C1 segment of cervical spinal cord (tissue), 14 donors: ENCODE data around the gene CDC14A.
"Not testable (repeated sequence)": the region's sequence is repeated elsewhere in the genome, so short reads cannot be mapped to it uniquely, and the experiment has no call there.

Source experiments
- DNase-seq, 14 donors: peaks; one replicate each; lab custom pipeline; 2025; lab: John Stamatoyannopoulos, UW

The CDC14A gene

DNA sequence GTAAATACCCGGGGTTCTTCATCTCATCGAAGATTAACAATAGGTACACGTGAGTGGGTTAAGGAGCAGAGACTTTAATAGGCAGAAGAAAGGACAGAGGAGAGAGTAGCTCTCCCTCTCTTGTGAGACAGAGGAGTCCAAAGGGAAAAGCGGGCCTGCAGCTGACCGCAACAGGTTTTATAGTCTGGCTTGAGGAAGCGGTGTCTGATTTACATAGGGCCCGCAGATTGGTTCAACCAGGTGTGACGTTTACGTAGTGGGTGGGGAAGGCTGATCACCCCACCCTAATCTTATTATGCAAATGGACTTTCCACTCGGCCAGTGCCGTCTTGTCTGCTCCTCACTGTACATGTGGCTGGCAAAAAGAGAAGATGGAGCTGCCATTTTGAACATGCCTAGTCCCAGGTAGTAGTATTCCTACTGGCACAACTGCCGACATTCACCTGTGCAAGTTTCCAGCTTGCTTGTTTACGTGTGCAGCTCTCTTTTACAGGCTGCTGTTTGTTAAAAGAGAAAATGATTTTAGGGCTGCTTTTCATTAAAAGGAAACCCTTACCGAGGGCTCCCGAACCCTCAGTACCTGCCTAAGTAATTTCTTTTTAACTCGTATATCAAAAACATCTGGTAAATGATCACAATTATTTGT, 10.6 kb downstream of the CDC14A start:
- DNase-seq, result no peak

DNA sequence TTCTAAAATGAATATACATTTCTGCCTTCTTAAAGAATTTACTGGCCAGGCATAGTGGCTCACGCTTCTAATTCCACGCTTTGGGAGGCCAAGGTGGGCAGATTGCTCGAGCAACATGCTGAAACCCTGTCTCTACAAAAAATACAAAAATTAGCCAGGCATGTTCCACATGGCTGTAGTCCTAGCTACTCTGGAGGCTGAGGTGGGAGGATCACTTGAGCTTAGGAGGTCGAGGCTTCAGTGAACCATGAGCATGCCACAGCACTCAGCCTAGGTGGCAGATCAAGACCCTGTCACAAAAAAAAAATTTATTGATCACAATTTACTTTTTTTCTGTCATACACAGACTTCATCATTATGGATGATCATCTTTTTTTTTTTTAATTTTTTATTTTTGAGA, 11.5 kb downstream of the CDC14A start:
- DNase-seq, result no peak

DNA sequence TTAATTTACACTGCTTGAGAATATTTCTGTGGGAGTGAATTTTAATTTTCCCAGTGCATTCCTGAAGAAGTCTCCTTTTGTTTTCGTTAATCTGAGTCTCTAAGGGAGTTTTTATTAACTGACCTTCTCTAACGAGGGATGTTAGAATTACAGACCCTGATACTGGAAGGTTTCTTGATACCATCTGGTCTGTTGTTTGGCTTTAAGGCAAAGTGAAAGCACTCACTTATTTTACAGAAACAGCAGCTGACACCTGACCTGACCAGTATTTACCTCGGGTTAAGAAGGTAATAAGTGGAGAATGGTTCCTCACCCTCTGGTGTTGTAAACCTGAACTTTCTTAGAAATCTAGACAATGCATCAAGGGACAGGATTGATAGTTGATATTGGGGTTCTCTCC, 12.4 kb downstream of the CDC14A start:
- no peak for DNase-seq

DNA sequence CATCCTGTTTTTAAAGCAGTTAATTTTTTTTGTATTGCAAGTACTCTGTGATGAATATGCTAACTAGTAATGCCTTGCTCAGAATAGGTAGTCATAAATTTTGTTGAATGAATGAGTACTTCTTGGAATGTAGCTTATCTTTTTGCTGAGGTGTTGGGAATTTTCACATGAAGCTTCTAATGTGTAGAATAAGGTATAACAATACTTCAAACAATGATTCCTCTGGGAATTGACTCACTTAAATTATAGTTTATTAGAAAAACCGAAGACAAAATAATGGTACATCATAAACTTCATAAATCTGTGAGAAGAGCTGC, 13.9 kb downstream of the CDC14A start:
- no peak for DNase-seq

DNA sequence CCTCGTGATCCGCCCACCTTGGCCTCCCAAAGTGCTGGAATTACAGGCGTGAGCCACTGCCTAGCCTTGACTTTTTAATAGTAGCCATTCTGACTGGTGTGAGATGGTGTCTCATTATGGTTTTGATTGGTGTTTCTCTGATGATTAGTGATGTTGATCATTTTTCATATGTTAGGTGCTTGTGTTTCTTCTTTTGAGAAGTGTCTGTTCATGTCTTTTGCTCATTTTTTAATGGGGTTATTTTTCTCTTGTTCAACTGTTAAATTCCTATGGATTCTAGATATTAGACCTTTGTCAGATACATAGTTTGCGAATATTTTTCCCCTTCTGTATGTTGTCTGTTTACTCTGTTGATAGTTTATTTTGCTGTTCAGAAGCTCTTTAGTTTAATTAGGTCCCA, 17.0 kb downstream of the CDC14A start:
- not testable (repeated sequence) for DNase-seq

DNA sequence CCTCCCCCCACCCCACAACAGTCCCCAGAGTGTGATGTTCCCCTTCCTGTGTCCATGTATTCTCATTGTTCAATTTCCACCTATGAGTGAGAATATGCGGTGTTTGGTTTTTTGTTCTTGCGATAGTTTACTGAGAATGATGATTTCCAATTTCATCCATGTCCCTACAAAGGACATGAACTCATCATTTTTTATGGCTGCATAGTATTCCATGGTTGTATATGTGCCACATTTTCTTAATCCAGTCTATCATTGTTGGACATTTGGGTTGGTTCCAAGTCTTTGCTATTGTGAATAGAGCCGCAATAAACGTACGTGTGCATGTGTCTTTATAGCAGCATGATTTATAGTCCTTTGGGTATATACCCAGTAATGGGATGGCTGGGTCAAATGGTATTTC, 21.6 kb downstream of the CDC14A start:
- DNase-seq, result not testable (repeated sequence)

DNA sequence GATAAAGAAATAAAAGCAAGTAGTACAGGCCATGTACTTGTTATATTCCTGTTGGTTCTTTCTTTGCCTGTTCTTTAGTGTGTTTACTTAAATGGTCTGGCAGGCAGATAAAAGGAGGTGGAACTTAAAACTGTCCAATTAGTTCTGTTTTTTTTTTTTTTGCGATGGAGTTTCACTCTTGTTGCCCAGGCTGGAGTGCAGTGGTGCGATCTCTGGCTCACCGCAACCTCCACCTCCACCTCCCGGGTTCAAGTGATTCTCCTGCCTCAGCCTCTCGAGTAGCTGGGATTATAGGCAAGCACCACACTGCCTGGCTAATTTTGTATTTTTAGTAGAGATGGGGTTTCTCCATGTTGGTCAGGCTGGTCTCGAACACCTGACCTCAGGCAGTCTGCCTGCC, 24.6 kb downstream of the CDC14A start:
- DNase-seq, result not testable (repeated sequence)

DNA sequence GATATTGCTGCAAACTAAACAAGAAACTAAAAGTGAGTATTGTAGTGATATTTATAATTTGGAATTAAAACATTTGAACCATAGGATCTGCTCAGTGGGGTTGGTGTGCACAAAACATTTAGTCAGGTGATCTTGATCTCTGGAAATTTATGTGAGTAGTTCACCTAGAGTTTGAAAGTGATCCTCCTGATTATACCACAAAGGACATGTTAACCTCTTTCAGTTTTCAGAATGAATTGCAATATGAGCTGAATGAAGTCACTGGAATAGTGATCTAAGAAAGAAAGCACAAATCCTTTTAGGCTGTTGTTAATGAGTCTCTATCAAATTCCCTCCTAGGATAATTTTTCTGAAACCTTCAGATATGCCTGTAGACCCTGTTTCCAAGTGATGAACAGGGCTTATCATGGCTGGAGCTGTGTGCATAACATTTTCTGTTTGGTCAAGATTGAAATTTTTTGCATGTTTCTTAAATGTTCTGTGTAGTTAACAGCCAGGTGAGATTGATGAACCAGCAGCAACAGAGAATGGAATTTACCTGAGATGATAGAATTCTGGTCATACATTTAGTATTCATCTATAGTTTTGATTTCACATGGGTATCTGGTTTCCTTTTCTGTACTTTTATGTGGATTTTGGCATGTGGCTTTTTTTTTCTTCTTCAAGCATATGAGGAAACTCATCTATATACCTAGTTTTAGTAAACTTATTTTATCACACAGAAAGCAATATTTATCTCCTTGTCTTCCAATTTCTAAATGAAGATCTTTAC, 25.5 kb downstream of the CDC14A start:
- no peak for DNase-seq

DNA sequence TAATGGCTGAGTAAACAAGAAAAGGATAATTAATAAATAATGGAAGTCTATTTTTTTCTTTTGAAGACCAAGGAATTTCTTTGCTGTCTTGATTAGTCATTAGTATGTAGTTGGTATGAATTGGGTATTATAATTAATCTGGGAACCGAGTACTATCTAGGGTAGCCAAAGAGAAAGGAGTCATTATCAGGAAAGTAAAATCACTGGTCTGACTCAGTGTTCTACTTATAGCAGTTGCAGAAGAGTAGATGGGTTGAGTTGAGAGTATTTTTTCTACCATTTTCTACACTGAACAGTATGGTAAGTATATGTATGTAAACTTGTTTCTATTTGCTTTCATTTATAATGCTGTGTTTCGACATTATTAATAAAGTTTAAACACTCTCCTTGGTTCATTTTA, 26.6 kb downstream of the CDC14A start:
- no peak for DNase-seq

DNA sequence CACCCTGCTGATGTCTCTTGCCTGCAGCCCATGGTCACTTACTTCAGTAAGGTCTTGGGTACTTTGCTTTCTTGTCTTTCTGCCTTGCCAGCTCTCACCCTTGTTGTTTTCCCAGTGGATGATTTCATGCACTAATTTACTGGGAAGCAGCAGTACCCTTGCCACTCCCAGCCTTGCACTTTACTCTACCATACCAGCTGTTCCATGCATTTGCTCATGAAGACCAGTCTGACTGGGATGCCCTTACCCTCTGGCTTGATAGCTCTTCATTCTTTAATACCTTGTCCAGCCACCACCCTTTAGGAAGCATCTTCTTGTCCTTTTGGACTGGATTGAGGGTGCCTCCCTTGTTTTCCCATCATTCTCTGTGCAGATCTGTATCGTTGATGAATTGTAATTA, 28.3 kb downstream of the CDC14A start:
- DNase-seq, result no peak

DNA sequence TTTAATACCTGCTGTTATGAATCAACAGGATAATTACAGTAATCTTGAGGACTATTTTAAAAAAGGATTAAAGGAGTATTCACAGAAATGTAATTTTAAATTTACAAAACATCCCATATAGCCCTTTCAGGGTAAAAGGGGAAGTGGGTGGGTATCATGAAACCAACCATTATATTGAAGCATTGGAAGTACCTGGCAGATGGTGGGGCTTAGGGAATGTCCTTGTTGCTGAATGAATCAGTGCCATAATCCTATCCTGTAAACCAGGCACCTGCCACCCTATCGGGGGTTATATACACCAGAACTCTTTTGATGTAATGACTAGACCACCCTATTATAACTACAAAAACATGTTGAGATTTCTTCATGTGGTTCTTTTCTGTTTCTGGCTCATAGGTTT, 30.4 kb downstream of the CDC14A start:
- DNase-seq, result no peak

DNA sequence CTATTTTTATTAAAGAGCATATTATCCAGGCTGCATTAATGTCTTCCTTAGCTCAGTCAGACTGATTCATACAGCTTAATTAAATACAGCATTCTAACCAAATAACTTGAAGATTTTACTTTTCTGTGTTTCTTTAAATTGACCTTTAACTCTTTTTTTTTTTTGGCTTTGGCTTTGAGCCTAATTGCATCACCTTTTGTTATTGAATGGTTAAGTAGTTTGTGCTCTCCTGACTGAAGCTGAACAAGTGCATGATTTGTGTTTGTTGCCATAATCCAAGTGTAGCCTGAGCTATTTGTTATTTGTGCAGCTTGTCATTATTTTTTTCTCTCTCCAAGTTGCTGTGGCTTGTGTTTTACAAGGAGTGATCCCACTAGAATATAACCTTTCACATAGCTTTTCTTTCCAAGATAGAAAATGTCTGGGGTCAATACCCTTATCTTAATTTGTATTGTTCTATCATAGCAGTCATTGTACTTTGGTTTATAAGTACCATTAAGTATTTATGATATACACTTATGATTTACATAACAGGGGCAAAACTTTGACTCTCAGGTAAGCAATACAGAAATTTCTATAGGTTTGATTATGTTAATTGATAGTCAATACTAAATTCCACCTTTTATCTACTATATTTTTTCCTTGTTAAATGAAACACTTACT, 31.6 kb downstream of the CDC14A start:
- DNase-seq, result no peak

DNA sequence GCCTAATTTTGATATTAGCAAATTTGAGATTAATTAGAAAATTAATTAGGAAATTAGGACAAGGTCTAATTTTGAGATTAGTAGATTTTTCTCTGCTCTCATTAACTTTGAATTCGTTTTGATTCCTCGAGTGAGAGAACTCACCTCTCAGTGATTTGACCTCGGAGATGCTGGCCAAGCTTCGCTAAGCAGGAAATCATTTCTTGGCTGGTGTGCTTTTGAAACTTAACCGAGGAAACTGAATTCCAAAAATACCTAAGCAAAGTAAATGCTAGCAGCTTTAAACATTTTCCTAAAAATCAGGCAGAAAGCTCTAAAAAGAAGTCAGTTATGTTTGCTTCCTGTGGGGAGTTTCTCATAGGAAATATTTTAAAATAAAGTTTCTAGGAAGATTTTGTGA, 34.9 kb downstream of the CDC14A start:
- no peak for DNase-seq

DNA sequence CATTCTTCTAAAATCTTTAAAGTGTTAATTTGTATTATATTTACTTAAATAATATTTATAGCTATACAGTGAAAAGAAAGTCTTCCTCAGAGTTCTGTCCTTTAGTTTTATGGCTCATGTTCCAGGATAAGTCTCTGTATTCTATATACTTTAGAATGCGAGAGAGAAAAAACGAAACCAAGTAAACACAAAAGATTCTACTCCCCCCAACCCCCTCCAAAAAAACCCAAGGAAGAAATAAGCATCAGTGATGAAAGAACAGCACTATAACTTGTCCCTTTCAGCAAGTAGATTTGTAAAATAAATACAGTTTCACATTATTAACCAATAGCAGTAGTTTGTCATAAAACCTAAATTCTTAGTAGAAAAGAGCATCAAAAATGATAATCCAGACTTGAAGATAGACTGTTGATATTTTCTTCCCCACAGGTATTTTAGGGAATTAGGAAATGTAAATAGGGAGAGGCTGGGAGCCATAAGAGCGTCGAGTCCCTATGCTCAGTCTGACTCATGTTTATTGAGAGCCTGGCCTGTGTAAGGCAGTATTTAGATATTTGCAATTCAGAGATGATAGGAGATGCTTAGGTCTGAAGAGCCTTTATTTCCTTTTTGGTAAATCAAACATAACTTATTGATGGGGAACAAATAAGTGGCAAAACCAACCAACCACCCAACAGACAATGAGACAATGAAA, 35.5 kb downstream of the CDC14A start:
- no peak for DNase-seq

DNA sequence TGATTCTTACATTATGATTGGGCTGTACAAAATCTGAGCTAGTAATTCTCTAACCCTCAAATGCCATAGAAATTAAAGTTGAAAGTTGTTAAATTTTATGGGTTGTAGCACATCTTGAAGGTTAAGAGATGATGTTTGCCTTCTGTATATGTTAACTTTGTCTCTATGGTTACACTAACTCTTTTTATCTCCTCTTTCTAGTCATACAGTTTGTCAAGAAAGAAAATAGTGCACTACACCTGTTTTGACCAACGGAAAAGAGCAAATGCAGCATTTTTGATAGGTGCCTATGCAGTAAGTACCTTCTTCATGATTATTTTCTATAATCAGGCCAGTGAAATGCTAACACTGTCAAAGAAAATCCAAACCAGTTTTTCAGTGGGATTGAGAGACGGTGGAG, 38.2 kb downstream of the CDC14A start:
- no peak for DNase-seq

DNA sequence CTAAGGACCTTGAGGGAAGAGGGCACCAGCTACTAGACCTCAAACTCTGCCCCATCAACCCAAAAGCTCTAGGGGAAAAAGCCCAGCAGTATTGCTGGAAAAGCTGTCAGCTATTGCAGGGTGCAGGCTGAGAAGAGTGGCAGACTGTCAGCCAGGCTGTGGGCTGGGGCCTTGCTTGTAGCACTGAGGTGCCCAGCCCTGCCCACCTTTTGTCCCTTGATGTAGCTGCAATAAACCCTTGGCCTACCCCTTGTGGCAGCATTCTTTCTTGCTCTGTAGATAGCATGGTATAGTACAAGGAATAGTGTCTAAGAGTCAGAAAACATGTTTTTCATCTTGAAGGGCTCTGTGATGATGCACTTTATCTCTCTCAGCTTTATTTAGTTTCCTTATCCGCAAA, 39.4 kb downstream of the CDC14A start:
- DNase-seq, result no peak

DNA sequence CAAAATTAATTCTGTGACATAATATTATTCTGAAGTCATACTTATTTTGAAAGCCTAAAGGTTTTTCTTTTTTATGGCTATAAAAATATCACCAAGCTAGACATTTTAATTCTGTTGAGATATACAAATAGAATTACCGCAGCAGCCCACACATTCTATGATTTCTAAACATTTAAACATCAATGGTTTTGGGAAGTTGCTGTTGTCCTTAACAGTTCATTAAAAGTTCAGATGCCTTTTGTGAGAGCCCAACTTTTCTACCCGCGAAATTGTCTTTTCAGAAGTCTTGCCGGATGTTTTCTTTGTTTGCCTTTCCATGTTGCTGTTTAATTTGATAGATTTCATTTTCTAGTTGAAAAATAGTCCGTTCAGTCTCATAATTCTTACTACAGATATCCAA, 40.5 kb downstream of the CDC14A start:
- DNase-seq, result no peak

DNA sequence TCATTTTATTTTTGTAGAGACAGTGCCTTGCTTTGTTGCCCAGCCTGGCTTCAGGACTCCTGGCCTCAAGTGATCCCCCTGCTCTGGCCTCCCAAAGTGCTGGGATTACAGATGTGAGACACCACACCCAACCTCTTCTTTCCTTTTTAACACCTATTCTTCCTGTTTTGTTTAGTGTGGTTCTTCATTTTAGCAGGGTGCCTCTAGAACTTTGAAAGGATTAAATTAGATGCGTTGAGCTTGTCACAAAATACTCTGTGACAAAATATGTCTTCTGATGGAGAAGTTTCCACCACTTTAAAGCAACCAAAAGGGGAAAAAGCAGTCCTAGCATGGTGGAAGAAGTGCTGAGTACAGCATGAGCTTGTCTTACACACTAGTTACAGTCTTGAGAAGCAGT, 42.0 kb downstream of the CDC14A start:
- no peak for DNase-seq

DNA sequence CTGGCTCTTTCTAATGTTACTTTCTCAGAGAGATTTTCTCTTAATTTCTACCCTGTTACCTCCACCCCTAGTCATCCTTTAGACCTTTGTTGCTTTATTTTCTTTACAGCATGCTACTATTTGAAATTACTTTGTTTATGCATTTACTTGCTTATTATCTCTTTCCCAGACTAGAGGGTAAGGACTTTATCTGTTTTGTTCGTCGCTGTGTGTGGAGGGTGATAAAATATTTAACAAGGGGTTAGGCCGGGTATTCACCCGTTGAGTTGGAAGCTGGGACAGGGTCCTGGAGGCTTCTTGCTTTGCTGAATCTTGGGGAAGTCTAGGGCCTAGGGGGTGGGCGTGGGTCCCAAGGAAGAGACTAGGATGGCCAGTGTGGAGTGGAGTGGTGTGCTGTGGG, 43.6 kb downstream of the CDC14A start:
- no peak for DNase-seq

DNA sequence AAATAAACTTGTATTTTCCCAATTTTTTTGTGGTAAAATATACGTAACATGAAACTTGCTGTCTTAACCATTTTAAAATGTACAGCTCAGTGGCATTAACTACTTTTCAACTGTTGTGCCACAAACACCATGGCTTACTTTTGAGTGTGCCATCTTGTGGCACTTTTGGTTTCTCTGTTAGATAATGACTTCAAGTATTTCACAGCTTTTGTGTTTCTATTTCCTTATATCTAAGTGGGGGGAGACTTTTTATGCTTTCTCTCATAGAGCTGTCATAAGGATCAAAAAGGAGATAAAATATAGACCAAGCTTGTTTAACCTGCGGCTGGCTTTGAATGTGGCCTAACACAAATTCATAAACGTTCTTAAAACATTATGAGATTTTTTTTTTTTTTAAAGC, 44.3 kb downstream of the CDC14A start:
- no peak for DNase-seq

DNA sequence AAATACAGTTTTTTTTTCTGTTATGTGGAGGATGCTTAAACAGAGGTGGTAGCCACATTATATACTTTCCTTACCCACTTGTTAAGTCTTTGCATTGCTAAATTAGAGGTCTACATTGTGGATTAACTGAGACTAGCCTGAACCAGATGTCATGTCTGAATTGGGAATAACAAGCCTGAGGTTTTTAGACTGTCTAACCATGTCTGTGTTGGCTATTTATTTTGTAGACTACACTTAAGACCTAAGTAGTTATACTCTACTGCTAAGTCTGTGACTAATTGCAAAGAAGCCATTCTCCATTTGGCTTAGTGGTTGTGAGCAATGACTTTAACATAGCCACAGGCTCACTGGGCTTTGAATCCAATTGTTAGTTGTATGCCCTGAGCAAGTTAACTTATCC, 45.4 kb downstream of the CDC14A start:
- no peak for DNase-seq

DNA sequence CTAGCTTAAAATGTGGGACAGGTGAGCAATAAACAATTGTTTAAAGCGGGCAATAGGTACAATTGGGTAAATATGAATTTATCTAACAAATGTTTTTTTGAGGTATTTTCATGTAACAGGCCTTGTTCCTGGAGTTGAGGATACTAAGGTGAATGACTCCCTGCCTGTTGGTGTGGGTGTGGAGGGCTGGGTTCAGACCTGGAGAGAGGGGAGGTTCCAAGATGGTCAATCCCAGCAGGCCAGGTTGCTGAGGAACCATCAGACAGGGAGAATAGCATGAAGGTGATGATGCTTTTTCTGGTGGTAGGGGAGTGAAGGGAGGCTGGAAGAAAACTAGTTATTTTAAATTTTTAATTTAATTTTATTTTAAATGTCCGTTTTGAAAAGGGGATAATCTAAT, 46.3 kb downstream of the CDC14A start:
- no peak for DNase-seq

DNA sequence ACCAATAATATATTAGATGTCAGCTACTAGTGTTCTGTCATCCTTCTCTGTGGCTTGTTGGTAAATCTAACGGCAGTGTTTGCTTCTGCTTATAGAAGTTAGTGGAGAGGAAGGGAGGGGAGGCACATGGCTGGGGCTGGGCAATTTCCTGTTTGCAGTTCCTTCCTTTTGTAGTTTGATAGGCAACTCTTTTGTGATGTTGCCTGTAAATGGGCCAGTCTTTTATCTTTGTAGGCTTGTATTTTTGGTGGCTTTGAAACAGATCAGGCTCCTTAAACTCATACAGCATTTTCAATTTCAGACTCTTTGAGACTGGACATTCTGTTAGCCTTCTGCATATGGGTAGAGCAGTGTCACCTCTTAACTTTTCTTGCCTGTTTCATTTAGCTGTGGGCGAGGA, 48.1 kb downstream of the CDC14A start:
- DNase-seq, result peak in 5 of 14 donors; percentile 0 to 9 (median 5)
